ENCODE results near the gene ITGA3. TPM values are rescaled to one million over a fixed set of nuclear protein-coding genes. Genes with fewer than 3 reads are reported as not detected.

ITGA3 gene
- total RNA-seq, 1 donor from 2014 or later, result 14.5 TPM

DNA sequence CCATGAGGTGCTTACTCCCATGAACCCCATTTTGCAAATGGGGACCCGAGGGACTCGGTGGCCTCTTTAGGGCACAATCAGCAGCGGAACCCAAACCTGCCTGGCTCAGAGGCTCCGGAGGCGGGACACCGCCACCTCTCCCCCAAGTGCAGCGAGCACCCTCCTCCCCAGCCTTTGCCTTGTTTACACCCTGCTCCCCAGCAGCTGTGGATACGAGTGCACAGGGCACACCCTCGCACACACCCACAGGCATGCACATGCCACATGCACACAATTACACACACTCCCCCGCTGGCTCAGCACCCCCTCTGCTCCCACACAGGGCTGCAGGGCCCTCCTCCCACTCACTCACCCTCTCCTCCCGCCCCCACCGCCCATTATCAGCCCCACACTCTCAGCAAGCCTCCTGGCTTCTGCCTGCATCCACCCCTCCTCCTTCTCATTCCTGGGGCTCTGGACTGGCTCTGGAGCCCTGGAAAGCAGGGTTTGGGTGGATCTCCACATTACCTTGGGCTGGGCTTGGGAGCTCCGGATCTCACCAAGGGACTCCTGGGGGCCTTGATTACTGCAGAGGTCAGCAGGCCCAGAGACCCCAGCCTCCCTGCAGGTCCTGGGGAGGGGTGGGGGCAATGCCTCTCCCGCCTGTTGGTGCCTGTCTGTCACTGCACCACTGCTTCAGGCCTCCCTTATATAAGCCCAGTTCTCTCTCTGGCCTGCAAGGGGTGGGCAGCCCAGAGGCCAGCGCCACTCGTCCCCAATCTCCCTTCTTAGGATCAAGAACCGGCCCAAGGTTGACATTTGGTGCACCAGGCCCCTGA is 45.6 kb downstream of the ITGA3 start:
- DNase-seq, result no peak
- Mint-ChIP-seq H3K9me3 (no peaks in the 10 kb centered on the region), H3K36me3 (ENCODE audit: low read depth) (peaks cover 2% of the 10 kb centered on the region), H3K4me1 (peaks cover 5% of the 10 kb centered on the region), H3K4me3 (no peak overlapping the region), H3K27ac (no peak overlapping the region), H3K27me3 (no peaks in the 10 kb centered on the region)
- intact Hi-C loops (cut with micrococcal nuclease), result no loop called here

DNA sequence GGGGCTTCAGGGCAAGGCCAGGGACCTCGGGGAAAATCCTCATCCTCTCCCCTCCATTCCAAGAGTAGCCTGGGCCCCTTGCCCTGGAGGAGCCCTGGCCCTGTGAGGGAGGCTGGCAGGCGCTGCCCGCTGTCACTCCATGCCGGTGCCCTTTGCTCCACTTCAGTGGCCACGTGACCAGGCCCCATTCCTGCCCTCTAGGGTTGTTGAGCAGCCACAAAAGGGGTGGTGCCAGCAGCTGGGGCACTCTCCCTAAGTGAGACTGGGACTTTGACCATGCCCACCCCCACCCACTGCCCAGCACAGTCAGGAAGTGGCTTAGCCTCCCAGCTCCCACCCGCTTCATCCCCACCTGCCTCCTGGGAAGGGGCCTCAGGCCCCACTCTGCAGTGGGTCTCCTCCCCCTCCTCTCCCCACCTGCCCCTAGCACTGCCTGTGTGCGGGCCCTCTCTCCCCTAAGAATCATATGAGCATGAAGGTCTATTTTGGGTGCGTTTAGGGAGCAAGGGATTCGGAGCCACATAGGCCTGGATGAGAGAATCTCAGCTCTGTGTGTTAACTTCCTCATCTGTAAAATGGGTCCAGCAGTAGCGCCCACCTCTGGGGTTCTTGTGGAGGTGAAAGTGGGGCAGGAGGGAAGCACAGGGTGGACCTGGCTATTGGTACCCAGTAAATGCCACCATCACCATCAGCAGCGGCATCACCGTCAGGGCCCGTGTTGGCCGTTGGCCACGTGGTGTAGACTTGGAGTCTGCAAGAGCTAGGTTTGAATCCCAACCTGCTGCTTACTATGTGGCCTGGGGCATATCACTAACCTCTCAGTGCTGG is 46.5 kb downstream of the ITGA3 start:
- Mint-ChIP-seq H3K27me3 (no peaks in the 10 kb centered on the region), H3K27ac (no peak overlapping the region), H3K4me3 (no peak overlapping the region), H3K36me3 (ENCODE audit: low read depth) (peaks cover 2% of the 10 kb centered on the region), H3K4me1 (peaks cover 5% of the 10 kb centered on the region), H3K9me3 (no peaks in the 10 kb centered on the region)
- no peak for DNase-seq
- intact Hi-C loops (cut with micrococcal nuclease), result no loop called here

DNA sequence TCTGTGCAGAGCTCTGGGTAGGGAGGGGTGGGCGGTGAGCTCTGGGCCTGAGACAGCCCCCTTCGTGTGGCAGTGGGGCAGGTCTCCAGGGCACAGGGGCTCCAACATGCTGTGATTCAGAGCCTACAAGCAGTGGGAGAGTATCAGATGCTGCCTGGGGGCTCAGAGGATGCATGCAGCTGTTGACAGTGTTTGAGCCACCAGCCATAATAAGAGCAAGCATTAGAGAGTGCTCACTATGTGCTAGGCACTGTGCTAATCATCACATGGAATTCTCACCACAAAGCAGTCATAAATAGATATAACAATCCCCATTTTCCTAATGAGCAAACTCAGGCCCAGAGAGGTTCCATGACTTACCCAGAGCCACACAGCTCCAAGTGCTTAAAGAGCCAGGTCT is 47.3 kb downstream of the ITGA3 start:
- no peak for DNase-seq
- Mint-ChIP-seq H3K4me1 (peaks cover 5% of the 10 kb centered on the region), H3K4me3 (no peak overlapping the region), H3K27me3 (no peaks in the 10 kb centered on the region), H3K36me3 (ENCODE audit: low read depth) (peaks cover 2% of the 10 kb centered on the region), H3K27ac (no peak overlapping the region), H3K9me3 (no peaks in the 10 kb centered on the region)
- intact Hi-C loops (cut with micrococcal nuclease), result no loop called here

DNA sequence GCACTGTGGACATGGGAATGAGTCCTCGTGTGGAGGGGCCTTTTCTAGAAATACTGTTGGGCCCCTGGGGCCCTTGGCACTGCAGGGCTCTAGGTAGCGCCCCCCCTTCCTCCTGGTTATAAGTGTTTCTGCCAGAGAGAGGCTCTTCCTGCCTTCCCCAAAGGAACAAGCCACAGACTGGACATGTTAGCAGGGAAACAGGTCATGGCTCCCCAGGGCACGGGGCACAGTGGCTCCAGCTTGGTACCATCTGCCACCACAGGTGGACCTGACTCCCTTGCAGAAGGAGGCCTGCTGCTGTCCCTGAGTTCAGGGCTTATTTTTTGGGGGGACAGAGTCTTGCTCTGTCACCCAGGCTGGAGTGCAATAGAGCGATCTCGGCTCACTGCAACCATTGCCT is 48.0 kb downstream of the ITGA3 start:
- intact Hi-C loops (cut with micrococcal nuclease), result no loop called here
- H3K4me3 Mint-ChIP-seq, result no peak overlapping the region
- DNase-seq, result no peak
- H3K27me3 Mint-ChIP-seq, result no peaks in the 10 kb centered on the region
- no peaks in the 10 kb centered on the region for H3K9me3 Mint-ChIP-seq
- peaks cover 1% of the 10 kb centered on the region for H3K36me3 Mint-ChIP-seq (ENCODE audit: low read depth)
- peaks cover 5% of the 10 kb centered on the region for H3K4me1 Mint-ChIP-seq
- no peak overlapping the region for H3K27ac Mint-ChIP-seq

DNA sequence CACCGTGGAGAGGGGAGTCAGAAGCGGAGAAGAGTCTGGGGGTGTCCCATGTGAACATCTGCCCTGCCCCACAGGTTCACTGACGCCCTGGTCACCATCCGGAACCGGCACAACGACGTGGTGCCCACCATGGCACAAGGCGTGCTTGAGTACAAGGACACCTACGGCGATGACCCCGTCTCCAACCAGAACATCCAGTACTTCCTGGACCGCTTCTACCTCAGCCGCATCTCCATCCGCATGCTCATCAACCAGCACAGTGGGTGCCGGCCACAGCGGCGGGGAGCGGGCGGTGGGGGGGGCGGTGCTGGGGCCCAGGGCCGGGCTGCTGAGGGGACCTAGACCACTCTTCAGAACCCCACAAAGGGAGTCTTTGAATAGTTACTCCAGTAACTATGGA is 49.9 kb downstream of the ITGA3 start:
- Mint-ChIP-seq H3K4me3 (no peak overlapping the region), H3K36me3 (ENCODE audit: low read depth) (peaks cover 1% of the 10 kb centered on the region), H3K4me1 (no peaks in the 10 kb centered on the region), H3K9me3 (no peaks in the 10 kb centered on the region), H3K27me3 (no peaks in the 10 kb centered on the region), H3K27ac (no peak overlapping the region)
- intact Hi-C loops (cut with micrococcal nuclease), result no loop called here
- no peak for DNase-seq

DNA sequence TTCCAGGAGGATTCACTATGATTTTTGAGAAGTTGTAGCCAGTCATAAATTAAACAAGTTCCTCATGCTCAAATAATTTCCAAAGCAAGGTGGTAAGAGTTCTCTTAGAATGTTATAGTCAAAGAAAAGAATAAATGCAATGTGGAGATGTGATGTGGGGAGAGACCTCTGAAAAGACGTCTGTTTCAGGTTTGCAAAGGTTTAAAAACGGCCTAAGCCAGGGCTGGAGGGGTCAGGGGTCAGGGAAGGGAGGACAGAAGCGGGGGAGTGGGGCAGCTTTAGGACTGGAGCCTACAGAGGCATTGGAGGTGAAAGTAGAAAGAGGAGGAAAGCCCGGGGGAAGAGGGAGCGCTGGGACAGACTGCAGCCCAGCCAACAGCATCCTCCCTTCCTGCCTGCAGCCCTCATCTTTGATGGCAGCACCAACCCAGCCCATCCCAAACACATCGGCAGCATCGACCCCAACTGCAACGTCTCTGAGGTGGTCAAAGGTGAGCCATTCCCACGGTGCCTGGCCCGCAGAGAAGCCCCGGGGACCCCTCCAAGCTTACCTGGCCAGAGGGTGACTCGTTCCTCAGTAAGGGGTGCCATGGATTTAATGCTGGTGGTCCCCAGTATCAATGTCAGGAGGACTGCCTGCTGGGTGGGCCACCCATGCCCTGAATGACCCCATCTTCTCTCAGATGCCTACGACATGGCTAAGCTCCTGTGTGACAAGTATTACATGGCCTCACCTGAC is 50.7 kb downstream of the ITGA3 start:
- intact Hi-C loops (cut with micrococcal nuclease), result no loop called here
- Mint-ChIP-seq H3K4me1 (no peaks in the 10 kb centered on the region), H3K9me3 (no peaks in the 10 kb centered on the region), H3K36me3 (ENCODE audit: low read depth) (peaks cover 1% of the 10 kb centered on the region), H3K27me3 (no peaks in the 10 kb centered on the region), H3K27ac (no peak overlapping the region), H3K4me3 (no peak overlapping the region)
- DNase-seq, result no peak

DNA sequence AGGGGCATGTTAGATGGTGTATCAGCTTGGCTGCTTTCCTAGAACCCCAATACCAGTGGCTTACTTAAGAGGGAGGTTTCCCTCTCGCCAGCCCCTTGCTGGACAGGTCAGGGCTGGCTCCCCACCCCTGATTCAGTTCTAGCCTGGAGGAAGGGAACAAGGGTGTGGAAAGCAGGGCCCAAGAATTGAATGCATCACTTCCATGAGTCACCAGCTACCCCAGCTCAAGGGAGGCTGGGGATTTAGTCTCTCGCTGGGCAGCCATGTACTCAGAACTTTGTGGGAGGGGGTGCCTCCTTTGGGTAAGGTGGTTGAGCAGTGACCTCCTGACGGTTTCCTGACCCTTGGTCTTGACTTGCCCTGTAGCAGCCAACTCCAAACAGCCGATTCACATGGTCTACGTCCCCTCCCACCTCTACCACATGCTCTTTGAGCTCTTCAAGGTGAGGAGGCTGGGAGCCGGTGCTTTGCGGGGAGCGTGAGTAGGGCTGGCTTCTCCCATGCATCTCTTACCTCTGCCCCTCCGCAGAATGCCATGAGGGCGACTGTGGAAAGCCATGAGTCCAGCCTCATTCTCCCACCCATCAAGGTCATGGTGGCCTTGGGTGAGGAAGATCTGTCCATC is 52.0 kb downstream of the ITGA3 start:
- Mint-ChIP-seq H3K4me1 (no peaks in the 10 kb centered on the region), H3K9me3 (no peaks in the 10 kb centered on the region), H3K27ac (no peak overlapping the region), H3K4me3 (no peak overlapping the region), H3K36me3 (ENCODE audit: low read depth) (peaks cover 1% of the 10 kb centered on the region), H3K27me3 (no peaks in the 10 kb centered on the region)
- DNase-seq, result no peak
- intact Hi-C loops (cut with micrococcal nuclease), result no loop called here

DNA sequence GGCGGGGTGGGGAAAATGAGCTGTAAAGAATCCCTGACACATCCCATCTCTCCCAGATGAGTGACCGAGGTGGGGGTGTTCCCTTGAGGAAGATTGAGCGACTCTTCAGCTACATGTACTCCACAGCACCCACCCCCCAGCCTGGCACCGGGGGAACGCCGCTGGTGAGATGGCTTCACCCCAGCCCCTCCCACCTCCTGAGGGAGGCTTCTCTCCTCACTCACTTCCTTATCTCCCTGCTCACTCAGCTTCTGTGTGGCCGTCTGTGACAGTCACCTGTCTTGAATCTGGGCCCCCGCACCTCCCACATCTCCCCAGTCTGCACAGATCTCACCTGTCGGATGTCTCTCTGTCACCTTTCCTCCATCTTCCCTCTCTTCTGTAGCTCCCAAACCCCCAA is 52.6 kb downstream of the ITGA3 start:
- no peak overlapping the region for H3K27ac Mint-ChIP-seq
- H3K4me3 Mint-ChIP-seq, result no peak overlapping the region
- no peak for DNase-seq
- H3K9me3 Mint-ChIP-seq, result no peaks in the 10 kb centered on the region
- H3K27me3 Mint-ChIP-seq, result no peaks in the 10 kb centered on the region
- H3K36me3 Mint-ChIP-seq (ENCODE audit: low read depth), result peaks cover 1% of the 10 kb centered on the region
- intact Hi-C loops (cut with micrococcal nuclease), result no loop called here
- H3K4me1 Mint-ChIP-seq, result no peaks in the 10 kb centered on the region

DNA sequence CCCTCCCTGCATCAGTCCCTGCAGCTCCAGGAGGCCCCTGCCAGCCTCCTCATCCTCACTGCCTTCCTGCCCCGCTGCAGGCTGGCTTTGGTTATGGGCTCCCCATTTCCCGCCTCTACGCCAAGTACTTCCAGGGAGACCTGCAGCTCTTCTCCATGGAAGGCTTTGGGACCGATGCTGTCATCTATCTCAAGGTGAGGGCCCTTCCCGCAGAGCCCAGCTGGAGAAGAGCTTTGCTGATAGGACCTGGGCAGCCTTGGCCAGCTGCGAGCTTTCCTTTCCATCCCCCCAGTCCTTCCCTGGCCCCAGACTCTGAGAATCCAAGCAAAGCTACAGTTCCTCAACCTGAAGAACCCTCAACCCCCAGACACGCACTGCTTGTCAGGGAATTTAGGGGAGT is 53.3 kb downstream of the ITGA3 start:
- intact Hi-C loops (cut with micrococcal nuclease), result no loop called here
- no peaks in the 10 kb centered on the region for H3K27me3 Mint-ChIP-seq
- no peak overlapping the region for H3K27ac Mint-ChIP-seq
- no peak overlapping the region for H3K4me3 Mint-ChIP-seq
- no peaks in the 10 kb centered on the region for H3K9me3 Mint-ChIP-seq
- H3K36me3 Mint-ChIP-seq (ENCODE audit: low read depth), result peaks cover 1% of the 10 kb centered on the region
- H3K4me1 Mint-ChIP-seq, result no peaks in the 10 kb centered on the region
- no peak for DNase-seq

DNA sequence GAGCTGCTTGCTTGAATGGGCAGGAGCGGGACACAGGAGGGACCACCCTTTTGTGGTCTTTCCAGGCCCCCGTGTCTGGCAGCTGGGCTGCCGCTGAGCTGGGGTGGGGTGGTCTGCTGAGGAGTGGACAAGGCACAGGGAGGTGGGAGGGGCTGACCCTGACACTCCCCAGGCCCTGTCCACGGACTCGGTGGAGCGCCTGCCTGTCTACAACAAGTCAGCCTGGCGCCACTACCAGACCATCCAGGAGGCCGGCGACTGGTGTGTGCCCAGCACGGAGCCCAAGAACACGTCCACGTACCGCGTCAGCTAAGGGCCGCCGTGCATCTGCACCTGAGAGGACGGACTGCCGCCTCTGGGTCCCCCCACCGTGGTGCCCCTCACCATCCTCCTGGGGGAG is 53.9 kb downstream of the ITGA3 start:
- Mint-ChIP-seq H3K27ac (no peak overlapping the region), H3K4me1 (no peaks in the 10 kb centered on the region), H3K36me3 (ENCODE audit: low read depth) (peaks cover 1% of the 10 kb centered on the region), H3K9me3 (no peaks in the 10 kb centered on the region), H3K4me3 (no peak overlapping the region), H3K27me3 (no peaks in the 10 kb centered on the region)
- intact Hi-C loops (cut with micrococcal nuclease), result no loop called here
- DNase-seq, result no peak

DNA sequence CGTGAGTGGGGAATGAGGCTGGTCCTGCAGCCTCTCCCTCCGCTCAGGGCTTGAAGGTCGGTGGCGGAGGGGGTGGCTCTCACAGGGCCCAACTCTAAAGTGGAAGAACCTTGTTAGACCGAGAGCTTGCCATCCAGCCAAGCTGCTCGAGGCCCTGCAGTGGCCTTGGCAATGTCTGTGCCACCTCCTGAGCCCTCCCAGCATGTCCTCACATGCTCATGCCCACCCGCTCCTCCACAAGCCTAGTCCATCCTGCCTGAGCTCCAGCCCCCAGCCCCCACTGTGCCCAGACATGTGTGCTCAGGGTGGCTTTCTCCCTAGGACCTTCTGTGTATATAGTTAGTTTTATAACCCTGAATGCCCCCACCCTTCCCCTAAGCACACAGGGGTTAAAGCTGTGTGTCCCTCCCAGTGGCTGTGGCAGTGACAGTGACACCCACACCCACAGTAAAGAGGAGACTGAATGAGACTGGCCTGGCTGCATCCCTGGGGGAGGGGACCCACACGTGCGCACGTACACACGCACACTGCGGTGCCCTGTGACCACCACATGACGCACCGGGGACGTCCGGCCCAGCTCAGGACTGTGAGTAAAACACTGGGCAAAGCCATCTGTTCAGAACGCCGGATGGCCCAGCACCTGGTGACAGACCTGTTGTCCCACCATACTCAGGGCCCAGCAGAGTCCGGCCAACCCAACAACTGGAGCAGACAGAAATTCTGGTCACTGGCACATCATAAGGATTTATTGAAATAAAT is 54.9 kb downstream of the ITGA3 start:
- DNase-seq, result no peak
- Mint-ChIP-seq H3K9me3 (no peaks in the 10 kb centered on the region), H3K27ac (no peak overlapping the region), H3K27me3 (peaks cover 6% of the 10 kb centered on the region), H3K36me3 (ENCODE audit: low read depth) (peaks cover 1% of the 10 kb centered on the region), H3K4me3 (no peak overlapping the region), H3K4me1 (peaks cover 3% of the 10 kb centered on the region)
- intact Hi-C loops (cut with micrococcal nuclease), result no loop called here

DNA sequence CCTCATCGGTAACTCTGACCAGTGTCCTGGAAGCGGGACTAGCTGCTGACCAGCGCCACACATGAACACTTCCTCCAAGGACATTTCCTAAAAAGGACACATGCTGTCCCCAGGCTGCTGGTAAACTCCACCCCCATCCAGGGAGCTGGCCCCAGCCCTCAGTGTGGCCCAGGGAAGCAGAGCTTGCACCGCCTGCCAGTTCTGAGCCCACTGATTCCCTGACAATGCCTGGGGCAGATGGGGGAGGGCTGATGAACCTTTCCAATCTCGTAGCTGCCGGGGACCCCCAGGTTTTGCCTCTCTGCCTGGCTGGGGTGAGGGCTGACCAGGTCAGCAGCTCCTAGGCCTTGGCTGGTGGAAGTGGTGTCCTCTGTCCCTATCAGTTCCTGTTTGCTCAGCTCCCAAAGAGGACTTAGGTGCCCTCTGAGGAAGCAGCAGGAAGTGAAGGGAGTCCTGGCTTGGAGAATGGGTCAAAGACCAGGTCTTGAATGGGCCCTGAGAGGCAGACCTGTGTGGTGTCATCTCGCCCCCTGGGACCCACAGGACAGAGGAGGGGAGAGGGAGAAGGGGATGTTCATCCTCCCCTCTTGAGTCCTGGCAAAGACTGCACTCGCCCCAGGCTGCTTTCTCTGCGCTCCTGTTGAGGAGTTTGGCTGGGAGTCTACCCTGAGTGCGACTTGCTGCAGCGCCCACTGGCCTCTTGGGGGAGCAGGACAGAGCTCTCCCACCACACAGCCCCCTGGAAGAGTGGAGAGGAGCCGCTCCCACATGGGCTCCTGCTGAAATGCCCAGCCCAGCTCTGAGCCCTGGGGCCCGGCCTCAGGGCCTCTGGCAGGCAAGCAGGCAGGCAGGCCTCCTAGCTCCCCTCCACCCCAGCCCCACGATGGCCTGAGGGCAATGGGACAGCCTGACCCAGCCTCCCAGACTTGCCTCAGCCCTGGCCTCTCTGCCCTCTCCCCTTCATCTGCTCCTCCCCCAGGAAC is 56.1 kb downstream of the ITGA3 start:
- peaks cover 1% of the 10 kb centered on the region for H3K36me3 Mint-ChIP-seq (ENCODE audit: low read depth)
- no peak overlapping the region for H3K27ac Mint-ChIP-seq
- no peaks in the 10 kb centered on the region for H3K9me3 Mint-ChIP-seq
- H3K4me3 Mint-ChIP-seq, result no peak overlapping the region
- H3K27me3 Mint-ChIP-seq, result peaks cover 16% of the 10 kb centered on the region
- no peak for DNase-seq
- peaks cover 7% of the 10 kb centered on the region for H3K4me1 Mint-ChIP-seq
- intact Hi-C loops (cut with micrococcal nuclease), result no loop called here
